HCT116 (cell line): ENCODE data around the gene RTL1.

Source experiments
- EZH2phosphoT487 ChIP-seq: fragments of 200-600 bp; IDR thresholded peaks from 2 replicates; pipeline ENCODE4 v1.6.1; 2018; ENCODE audit warnings: antibody characterized with exemption, borderline replicate concordance
- POLR2AphosphoS5 ChIP-seq: IDR thresholded peaks from 2 replicates; pipeline ENCODE4 v1.6.1; 2011; ENCODE audit warnings: mild to moderate bottlenecking, low read depth, low read length, moderate library complexity
- SP1 ChIP-seq: IDR thresholded peaks from 2 replicates; pipeline ENCODE4 v1.6.1; 2012; ENCODE audit warnings: low read depth
- SRF ChIP-seq: IDR thresholded peaks from 2 replicates; pipeline ENCODE4 v1.6.1; 2012; ENCODE audit warnings: low read depth
- TF ChIP-seq, protein P1 (sequence below), 3 experiments: fragments of 200-600 bp in 1 of 3; sonication (generic) in 1 of 3; IDR thresholded peaks in 2 of 3; conservative IDR thresholded peaks in 1 of 3; 2 replicates each; pipeline ENCODE4 v1.5.1; 2012 to 2017; ENCODE audit warnings: low read depth in 2 of 3, low read length in 2 of 3, antibody characterized with exemption in 1 of 3, borderline replicate concordance in 1 of 3, control low read depth in 1 of 3, mild to moderate bottlenecking in 1 of 3, mixed read lengths in 1 of 3, mixed run types in 1 of 3, moderate library complexity in 1 of 3; ENCODE audit not compliant: insufficient read depth in 1 of 3
- TF ChIP-seq, protein P2 (sequence below): IDR thresholded peaks from 2 replicates; pipeline ENCODE4 v1.6.1; 2012; ENCODE audit warnings: low read depth

DNA sequence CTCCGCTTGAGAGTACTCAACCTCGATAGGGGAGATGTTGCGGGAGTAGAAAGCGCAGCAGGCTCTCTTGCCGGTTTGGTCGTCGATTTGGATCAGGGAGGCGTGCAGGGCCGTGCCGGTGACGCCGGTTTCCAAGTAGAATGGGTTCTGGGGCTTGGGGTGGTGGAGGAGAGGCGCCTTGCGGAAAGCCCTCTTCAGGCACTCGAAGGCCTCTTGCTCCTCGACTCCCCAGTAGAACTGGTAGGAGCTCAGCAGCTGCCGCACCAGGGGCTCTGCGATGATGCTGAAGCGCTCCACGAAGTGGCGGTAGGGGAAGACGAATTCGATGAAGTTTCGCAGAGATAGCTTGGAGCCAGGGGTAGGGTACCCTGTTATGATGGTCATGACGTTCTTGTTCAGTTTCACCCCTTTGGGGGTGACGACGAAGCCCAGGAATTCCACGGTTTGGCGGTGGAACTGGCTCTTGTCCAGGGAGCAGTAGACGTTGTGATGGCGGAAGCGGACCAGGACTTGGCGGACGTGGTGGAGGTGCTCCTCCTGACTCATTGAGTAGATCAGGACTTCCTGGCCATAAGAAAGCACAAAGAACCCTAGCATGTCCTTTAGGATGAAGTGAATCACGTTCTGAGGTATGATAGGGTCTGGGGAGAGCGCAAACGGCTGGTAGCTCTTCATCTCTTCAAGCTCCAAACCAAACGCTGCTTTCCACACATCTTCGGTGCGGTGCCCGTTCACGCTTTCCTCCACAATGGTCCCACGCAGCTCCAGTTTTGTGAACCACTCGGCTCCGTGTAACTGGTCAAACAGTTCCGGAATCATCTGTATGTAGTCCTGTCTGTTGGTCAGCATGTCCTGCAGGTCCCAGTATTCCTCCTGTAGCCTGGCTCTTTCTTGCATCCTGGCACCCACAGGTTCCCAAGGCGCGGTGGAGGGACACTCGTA, 21.2 kb downstream of the RTL1 start:
- TF ChIP-seq, protein P1, sequence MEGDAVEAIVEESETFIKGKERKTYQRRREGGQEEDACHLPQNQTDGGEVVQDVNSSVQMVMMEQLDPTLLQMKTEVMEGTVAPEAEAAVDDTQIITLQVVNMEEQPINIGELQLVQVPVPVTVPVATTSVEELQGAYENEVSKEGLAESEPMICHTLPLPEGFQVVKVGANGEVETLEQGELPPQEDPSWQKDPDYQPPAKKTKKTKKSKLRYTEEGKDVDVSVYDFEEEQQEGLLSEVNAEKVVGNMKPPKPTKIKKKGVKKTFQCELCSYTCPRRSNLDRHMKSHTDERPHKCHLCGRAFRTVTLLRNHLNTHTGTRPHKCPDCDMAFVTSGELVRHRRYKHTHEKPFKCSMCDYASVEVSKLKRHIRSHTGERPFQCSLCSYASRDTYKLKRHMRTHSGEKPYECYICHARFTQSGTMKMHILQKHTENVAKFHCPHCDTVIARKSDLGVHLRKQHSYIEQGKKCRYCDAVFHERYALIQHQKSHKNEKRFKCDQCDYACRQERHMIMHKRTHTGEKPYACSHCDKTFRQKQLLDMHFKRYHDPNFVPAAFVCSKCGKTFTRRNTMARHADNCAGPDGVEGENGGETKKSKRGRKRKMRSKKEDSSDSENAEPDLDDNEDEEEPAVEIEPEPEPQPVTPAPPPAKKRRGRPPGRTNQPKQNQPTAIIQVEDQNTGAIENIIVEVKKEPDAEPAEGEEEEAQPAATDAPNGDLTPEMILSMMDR (IDR thresholded peaks at IDR 0.05 in 2 of 3, conservative IDR thresholded peaks at IDR 0.05 in 1 of 3; ENCODE audit: borderline replicate concordance in 1 of 3, insufficient read depth in 1 of 3, low read depth in 2 of 3, low read length in 2 of 3): no peak
- TF ChIP-seq POLR2AphosphoS5: no peak
- no peak for TF ChIP-seq SP1
- TF ChIP-seq, protein P2, sequence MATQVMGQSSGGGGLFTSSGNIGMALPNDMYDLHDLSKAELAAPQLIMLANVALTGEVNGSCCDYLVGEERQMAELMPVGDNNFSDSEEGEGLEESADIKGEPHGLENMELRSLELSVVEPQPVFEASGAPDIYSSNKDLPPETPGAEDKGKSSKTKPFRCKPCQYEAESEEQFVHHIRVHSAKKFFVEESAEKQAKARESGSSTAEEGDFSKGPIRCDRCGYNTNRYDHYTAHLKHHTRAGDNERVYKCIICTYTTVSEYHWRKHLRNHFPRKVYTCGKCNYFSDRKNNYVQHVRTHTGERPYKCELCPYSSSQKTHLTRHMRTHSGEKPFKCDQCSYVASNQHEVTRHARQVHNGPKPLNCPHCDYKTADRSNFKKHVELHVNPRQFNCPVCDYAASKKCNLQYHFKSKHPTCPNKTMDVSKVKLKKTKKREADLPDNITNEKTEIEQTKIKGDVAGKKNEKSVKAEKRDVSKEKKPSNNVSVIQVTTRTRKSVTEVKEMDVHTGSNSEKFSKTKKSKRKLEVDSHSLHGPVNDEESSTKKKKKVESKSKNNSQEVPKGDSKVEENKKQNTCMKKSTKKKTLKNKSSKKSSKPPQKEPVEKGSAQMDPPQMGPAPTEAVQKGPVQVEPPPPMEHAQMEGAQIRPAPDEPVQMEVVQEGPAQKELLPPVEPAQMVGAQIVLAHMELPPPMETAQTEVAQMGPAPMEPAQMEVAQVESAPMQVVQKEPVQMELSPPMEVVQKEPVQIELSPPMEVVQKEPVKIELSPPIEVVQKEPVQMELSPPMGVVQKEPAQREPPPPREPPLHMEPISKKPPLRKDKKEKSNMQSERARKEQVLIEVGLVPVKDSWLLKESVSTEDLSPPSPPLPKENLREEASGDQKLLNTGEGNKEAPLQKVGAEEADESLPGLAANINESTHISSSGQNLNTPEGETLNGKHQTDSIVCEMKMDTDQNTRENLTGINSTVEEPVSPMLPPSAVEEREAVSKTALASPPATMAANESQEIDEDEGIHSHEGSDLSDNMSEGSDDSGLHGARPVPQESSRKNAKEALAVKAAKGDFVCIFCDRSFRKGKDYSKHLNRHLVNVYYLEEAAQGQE: no peak
- no peak for TF ChIP-seq EZH2phosphoT487
- TF ChIP-seq SRF: no peak
